ENCODE results near the gene ZNF436. TPM values are rescaled to one million over a fixed set of nuclear protein-coding genes. Genes with fewer than 3 reads are reported as not detected.

Gene ZNF436
- total RNA-seq: 32.4 and 32.9 TPM in 2 replicates

DNA sequence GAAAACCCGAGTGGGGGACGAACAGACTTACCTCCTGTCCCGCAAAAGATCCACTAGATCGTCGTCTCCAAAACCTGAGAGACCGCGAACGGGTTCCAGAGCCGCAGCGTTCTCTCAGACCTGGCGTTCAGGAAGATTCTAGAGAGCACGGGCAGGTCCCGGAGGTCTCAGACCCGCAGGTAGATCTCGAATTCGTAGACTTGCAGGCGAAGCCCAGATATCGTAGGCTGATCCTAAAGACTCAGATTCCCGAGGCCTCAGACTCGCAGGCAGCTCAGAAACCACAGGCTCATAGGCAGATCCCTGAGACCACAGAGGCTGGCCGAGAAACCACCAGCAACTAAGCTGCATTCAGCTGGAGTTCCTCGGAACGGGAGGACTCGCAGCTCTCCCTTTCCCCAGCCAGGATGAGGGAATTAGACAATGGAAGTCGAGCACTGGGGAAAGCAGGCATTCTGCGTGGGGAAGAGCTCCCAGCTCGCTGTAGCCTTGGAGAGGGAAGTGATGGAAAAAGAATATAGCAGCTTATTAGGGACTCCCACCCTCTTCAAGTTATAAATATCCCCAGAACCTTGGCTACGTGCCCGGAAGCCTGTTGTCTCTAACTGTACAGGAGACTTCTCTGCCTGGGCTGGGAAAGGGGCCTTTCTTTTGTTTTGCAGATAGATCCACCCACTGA lies at the start of gene ZNF436:
Gene ZNF436 (minus strand): TSS at position 502 of the 679 bp plus-strand sequence. CDS start 1,831 bp downstream, outside the sequence.
- H4K20me1 ChIP-seq (ENCODE audit: insufficient read depth, low read length): no peaks in the 10 kb centered on the region
- H3K79me2 ChIP-seq (ENCODE audit: insufficient read depth, low read length): peaks cover 47% of the 10 kb centered on the region
- H3K4me3 ChIP-seq (ENCODE audit: insufficient read depth, low read length): peak within 1 kb of the TSS; percentile 98
- DNase-seq (ENCODE audit: insufficient read length, low spot score, missing footprints): peak; percentile 81
- H3K36me3 ChIP-seq (ENCODE audit: insufficient read depth, low read length): peaks cover 23% of the 10 kb centered on the region
- TF ChIP-seq CTCF (IDR thresholded peaks at IDR 0.05; ENCODE audit: extremely low read depth, low read depth, low read length): no peak
- peaks cover 31% of the 10 kb centered on the region for H3K4me1 ChIP-seq (ENCODE audit: insufficient read depth, low read length)
- no peaks in the 10 kb centered on the region for H3K27me3 ChIP-seq (ENCODE audit: insufficient read depth, low read length)
- no peaks in the 10 kb centered on the region for H3K9me3 ChIP-seq (ENCODE audit: low read depth, low read length)
- peak within 1 kb of the TSS; percentile 97 for H3K27ac ChIP-seq (ENCODE audit: low read depth, low read length)
- H3K4me2 ChIP-seq (ENCODE audit: insufficient read depth, low read length): peak within 1 kb of the TSS; percentile 100
- peak within 1 kb of the TSS; percentile 99 for H2AFZ ChIP-seq (ENCODE audit: low read length)

DNA sequence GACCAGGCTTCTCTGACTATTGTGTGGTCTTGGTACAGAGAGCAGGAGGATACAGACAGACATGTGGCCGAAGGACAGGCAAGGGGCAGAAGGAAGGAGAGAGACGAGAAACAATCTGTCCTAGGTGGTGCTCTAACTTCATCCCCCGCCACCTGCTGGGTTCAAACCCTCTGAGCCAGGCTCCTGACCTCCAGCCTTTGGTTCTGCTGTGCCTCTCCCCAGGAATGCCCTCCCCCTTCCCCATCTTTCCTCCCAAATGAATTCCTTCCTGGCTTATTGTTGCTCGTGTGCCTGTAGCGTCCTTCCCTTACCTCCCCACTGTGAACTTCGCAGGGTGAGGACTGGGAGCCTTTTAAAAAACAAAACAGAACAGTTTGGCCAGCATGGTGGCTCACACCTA lies 49.5 kb upstream of the ZNF436 start:
- Histone ChIP-seq H3K79me2 (ENCODE audit: insufficient read depth, low read length) (peaks cover 4% of the 10 kb centered on the region), H4K20me1 (ENCODE audit: insufficient read depth, low read length) (no peaks in the 10 kb centered on the region), H3K4me1 (ENCODE audit: insufficient read depth, low read length) (peaks cover 18% of the 10 kb centered on the region), H3K27ac (ENCODE audit: low read depth, low read length) (no peak overlapping the region), H3K36me3 (ENCODE audit: insufficient read depth, low read length) (peaks cover 6% of the 10 kb centered on the region), H3K9me3 (ENCODE audit: low read depth, low read length) (no peaks in the 10 kb centered on the region), H2AFZ (ENCODE audit: low read length) (no peak overlapping the region), H3K27me3 (ENCODE audit: insufficient read depth, low read length) (no peaks in the 10 kb centered on the region), H3K4me2 (ENCODE audit: insufficient read depth, low read length) (no peak overlapping the region), H3K4me3 (ENCODE audit: insufficient read depth, low read length) (no peak overlapping the region)
- no peak for TF ChIP-seq CTCF (IDR thresholded peaks at IDR 0.05; ENCODE audit: extremely low read depth, low read depth, low read length)
- no peak for DNase-seq (ENCODE audit: insufficient read length, low spot score, missing footprints)

DNA sequence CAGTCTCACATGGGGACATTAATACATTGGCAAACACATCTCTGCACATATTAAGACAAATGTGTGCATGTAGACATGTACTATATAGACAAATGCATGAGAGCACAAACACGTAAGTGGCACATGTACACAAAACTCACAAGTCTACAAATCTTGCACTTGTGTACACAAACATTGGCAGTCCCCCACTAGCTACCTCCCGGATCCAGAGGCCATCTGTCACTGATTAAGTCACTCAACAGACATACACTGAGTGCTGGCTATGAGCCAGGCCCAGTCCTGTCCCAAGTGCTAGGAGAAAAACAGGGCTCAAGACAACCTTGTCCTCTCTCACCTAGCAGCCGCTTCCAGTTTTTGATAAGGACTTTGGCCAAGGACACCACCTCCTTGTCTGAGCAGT lies 47.9 kb upstream of the ZNF436 start:
- Histone ChIP-seq H3K4me1 (ENCODE audit: insufficient read depth, low read length) (peaks cover 9% of the 10 kb centered on the region), H3K79me2 (ENCODE audit: insufficient read depth, low read length) (peaks cover 4% of the 10 kb centered on the region), H3K27me3 (ENCODE audit: insufficient read depth, low read length) (no peaks in the 10 kb centered on the region), H4K20me1 (ENCODE audit: insufficient read depth, low read length) (no peaks in the 10 kb centered on the region), H2AFZ (ENCODE audit: low read length) (no peak overlapping the region), H3K9me3 (ENCODE audit: low read depth, low read length) (no peaks in the 10 kb centered on the region), H3K36me3 (ENCODE audit: insufficient read depth, low read length) (peaks cover 6% of the 10 kb centered on the region), H3K27ac (ENCODE audit: low read depth, low read length) (no peak overlapping the region), H3K4me3 (ENCODE audit: insufficient read depth, low read length) (no peak overlapping the region), H3K4me2 (ENCODE audit: insufficient read depth, low read length) (no peak overlapping the region)
- no peak for TF ChIP-seq CTCF (IDR thresholded peaks at IDR 0.05; ENCODE audit: extremely low read depth, low read depth, low read length)
- DNase-seq (ENCODE audit: insufficient read length, low spot score, missing footprints): no peak

GRCh38 chr1:23416964-23417363 lies 47.3 kb upstream of the ZNF436 start:
- Histone ChIP-seq H3K79me2 (ENCODE audit: insufficient read depth, low read length) (peaks cover 4% of the 10 kb centered on the region), H3K27me3 (ENCODE audit: insufficient read depth, low read length) (no peaks in the 10 kb centered on the region), H3K4me2 (ENCODE audit: insufficient read depth, low read length) (no peak overlapping the region), H3K36me3 (ENCODE audit: insufficient read depth, low read length) (peaks cover 6% of the 10 kb centered on the region), H3K9me3 (ENCODE audit: low read depth, low read length) (no peaks in the 10 kb centered on the region), H3K4me3 (ENCODE audit: insufficient read depth, low read length) (no peak overlapping the region), H4K20me1 (ENCODE audit: insufficient read depth, low read length) (no peaks in the 10 kb centered on the region), H2AFZ (ENCODE audit: low read length) (no peak overlapping the region), H3K27ac (ENCODE audit: low read depth, low read length) (no peak overlapping the region), H3K4me1 (ENCODE audit: insufficient read depth, low read length) (peaks cover 4% of the 10 kb centered on the region)
- no peak for DNase-seq (ENCODE audit: insufficient read length, low spot score, missing footprints)
- TF ChIP-seq CTCF (IDR thresholded peaks at IDR 0.05; ENCODE audit: extremely low read depth, low read depth, low read length): no peak
